HG03039 (cell line): Measurements from ENCODE around the gene DNAH17.

ENCODE experiments used
- ATAC-seq: cut with Tn5 transposase; IDR thresholded peaks from one replicate; pipeline ENCODE4 v1.9.1; 2021; ENCODE audit warnings: mild to moderate bottlenecking, moderate library complexity; ENCODE audit not compliant: unreplicated experiment

DNAH17 gene

DNA sequence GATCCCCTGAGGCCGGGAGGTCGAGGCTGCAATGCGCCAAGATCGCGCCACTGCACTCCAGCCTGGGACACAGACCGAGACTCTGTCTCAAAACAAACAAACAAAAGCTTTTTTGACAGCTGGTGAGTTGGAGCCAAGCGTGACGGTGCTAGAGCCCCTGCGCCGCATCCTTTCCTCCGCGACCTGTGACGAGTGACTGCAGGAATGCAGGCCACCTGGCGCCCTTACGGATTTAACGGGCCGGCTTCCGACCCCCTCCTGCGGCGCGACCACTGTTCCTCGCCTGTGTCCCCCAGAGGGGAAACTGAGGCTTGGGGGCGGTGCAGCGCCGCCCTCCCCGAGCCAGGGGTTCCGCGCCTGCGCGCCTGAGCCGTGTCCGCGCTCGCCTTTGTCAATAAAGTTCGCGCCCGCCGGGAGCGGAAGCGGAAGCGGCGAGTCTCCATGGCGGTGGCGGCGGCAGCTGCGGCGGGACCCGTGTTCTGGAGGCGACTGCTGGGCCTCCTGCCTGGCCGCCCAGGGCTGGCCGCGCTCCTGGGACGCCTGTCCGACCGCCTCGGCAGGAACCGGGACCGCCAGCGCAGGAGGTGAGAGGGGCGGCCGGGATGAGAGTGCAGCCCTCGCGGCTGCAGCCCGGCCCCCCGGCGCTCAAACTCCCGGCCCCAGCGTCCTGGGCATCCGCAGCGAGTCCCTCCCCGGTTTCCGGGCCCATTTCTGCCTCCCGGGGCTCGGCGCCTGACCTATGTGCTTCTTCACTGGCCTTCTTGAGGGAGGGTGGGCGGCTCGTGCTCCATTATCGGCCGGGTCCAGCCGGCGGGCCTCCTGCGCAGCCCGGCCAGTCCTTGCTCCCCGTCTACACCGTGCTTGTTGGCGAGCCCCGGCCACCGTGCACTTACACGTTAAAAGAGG is 198.7 kb downstream of the DNAH17 start, which contains the start of gene PGS1:
Gene PGS1 (plus strand): TSS at position 425 of the 906 bp plus-strand sequence. CDS start 17 bp downstream, at position 442.
- peak; percentile 57 for ATAC-seq

DNA sequence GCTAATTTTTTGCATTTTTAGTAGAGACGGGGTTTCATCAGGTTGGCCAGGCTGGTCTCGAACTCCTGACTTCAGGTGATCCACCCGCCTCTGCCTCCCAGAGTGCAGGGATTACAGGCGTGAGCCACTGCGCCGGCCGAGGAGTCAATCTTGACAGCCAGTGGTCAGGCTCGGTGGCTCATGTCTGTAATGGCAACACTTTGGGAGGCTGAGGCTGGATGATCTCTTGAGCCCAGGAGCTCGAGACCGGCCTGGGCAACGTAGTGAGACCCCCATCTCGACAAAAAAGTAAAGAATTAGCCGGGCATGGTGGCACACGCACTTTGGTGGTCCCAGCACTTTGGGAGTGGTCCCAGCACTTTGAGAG is 199.4 kb downstream of the DNAH17 start:
- ATAC-seq, result no peak

DNA sequence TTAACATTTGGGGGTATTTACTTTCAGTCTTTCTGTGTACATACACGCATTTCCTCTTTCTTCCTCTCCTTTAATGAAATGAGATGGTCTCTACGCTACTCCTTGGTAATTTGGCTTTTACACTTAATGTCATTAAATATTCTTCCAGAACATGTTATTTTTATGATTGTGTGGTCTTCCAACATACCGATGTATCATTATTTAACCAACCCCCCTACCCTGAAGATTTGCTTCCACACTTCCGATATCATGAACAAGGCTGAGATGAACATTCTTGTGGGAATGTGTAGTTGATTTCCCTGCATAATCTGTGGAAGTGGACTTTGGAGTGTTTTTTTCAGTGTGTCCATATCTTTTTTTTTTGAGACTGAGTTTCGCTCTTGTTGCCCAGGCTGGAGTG is 201.0 kb downstream of the DNAH17 start:
- no peak for ATAC-seq

DNA sequence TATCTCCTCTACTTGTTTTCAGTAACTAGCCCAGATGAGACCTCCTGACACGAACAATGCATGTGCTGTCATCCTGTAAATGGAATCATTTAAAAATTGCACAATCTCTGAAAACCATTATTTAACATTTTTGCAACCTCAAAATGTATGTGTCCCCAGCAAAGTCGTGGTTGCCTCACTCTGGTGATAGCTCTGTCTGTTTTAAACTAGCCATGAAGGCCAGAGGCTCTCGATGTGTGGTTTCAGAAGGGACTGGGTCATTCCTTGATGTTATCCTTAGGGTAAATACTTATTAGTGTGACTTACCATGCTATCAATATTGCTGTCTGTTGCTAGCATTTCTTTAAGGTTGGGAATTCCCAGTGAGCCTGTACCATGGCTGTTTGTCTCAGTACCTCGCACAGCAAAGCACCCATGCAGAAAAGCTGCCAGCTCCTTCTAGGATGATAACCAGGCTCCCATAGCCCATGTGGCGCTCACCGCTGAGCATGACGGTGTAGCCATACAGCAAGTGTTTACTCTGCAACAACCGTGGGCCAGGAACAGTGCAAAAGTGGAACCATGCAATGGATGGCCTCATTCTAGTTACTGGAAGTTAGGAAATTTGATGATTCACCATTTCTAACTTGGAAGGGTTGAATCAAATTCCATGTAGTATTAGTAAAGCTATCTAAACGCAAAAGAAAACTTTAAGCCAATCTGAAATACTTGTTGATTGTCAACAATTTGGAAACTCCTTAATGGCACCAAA is 201.6 kb downstream of the DNAH17 start:
- ATAC-seq, result no peak

DNA sequence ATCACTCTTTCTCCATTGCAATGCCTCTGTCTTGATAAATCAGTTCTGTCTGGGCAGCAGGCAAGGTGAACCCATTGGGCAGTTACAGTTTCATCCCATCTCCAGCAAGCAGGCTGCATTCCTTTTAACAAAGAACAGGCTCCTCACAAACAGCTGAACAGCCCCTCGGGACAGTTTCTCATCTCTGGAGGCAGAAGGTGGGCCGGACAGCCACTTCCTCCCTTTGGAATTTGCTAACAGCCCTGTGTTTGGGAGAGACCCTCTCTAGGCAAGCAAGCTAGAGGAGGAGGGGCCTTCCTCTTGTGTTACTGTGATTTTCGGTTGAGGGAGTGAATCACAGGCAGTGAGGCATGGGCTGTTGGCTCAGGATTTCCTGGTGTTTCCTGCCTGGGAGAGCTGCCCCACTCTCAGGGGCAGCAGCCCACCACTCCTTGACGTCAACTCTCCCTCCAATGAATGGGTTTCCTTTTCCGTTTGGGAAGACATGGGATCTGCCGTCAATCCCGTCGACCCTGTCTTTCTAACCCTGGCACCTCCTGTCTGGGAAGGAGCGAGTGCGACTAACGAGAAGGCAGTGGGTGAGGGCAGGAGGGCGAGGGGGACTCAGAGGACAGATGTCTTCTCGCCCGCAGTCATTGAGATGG is 202.4 kb downstream of the DNAH17 start:
- ATAC-seq, result no peak

DNA sequence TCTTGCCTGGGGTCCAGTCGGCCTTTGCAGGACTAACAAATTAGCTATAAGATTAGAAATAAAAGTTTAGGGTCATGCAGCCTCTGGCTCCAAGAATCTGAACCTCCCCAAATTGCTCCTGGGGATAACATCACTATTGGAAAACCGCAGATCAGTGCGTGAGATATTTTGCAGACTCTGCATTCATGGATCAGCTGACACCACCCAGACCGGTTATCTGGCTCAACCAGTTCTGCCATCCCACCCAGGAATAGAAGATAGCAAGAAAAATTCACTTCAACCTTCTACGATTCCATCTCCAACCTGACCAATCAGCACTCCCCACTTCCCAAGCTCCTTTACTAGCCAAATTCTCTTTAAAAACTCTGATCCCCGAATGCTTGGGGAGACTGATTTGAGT is 203.0 kb downstream of the DNAH17 start:
- ATAC-seq, result no peak
